ENCODE data around the gene REX1BD.

GRCh38 chr19:18595475-18595874, 6.9 kb downstream of the REX1BD start:
- TF ChIP-seq CTCF (CRISPR knock-in tag; IDR thresholded peaks at IDR 0.05): no peak
- TF ChIP-seq, protein P1, sequence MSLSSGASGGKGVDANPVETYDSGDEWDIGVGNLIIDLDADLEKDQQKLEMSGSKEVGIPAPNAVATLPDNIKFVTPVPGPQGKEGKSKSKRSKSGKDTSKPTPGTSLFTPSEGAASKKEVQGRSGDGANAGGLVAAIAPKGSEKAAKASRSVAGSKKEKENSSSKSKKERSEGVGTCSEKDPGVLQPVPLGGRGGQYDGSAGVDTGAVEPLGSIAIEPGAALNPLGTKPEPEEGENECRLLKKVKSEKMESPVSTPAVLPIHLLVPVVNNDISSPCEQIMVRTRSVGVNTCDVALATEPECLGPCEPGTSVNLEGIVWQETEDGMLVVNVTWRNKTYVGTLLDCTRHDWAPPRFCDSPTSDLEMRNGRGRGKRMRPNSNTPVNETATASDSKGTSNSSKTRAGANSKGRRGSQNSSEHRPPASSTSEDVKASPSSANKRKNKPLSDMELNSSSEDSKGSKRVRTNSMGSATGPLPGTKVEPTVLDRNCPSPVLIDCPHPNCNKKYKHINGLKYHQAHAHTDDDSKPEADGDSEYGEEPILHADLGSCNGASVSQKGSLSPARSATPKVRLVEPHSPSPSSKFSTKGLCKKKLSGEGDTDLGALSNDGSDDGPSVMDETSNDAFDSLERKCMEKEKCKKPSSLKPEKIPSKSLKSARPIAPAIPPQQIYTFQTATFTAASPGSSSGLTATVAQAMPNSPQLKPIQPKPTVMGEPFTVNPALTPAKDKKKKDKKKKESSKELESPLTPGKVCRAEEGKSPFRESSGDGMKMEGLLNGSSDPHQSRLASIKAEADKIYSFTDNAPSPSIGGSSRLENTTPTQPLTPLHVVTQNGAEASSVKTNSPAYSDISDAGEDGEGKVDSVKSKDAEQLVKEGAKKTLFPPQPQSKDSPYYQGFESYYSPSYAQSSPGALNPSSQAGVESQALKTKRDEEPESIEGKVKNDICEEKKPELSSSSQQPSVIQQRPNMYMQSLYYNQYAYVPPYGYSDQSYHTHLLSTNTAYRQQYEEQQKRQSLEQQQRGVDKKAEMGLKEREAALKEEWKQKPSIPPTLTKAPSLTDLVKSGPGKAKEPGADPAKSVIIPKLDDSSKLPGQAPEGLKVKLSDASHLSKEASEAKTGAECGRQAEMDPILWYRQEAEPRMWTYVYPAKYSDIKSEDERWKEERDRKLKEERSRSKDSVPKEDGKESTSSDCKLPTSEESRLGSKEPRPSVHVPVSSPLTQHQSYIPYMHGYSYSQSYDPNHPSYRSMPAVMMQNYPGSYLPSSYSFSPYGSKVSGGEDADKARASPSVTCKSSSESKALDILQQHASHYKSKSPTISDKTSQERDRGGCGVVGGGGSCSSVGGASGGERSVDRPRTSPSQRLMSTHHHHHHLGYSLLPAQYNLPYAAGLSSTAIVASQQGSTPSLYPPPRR (CRISPR knock-in tag; IDR thresholded peaks at IDR 0.05; ENCODE audit: borderline replicate concordance): no peak
- TF ChIP-seq ZFP37 (CRISPR knock-in tag; IDR thresholded peaks at IDR 0.05; ENCODE audit: borderline replicate concordance): no peak
- no peak for TF ChIP-seq POLR2AphosphoS5 (IDR thresholded peaks at IDR 0.05; ENCODE audit: low read depth, low read length)
- no peak for TF ChIP-seq ZKSCAN1 (IDR thresholded peaks at IDR 0.05; ENCODE audit: low read length)
- no peak for TF ChIP-seq ZKSCAN5 (CRISPR knock-in tag; IDR thresholded peaks at IDR 0.05)
- TF ChIP-seq RXRA (CRISPR knock-in tag; IDR thresholded peaks at IDR 0.05): no peak
